IPS DF 6.9 (cell line): Measurements from ENCODE around the gene ADISSP.

Experiments used
- DNase-seq: peaks from one replicate; pipeline ENCODE4 v3.0.0-alpha.2; 2013; ENCODE audit warnings: low read depth, low spot score
- H3K27ac ChIP-seq: one replicate; pipeline ENCODE4 v1.5.1; 2013; ENCODE audit warnings: low read length, control low read depth
- H3K27me3 ChIP-seq: 2 replicates; pipeline ENCODE4 v1.6.1; 2013; ENCODE audit warnings: mild to moderate bottlenecking, low read length; ENCODE audit not compliant: control insufficient read depth, insufficient read depth
- H3K36me3 ChIP-seq: 2 replicates; pipeline ENCODE4 v1.6.1; 2013; ENCODE audit warnings: low read length; ENCODE audit not compliant: control insufficient read depth, insufficient read depth
- H3K4me1 ChIP-seq: 2 replicates; pipeline ENCODE4 v1.6.1; 2013; ENCODE audit warnings: low read length; ENCODE audit not compliant: control insufficient read depth, insufficient read depth
- H3K4me3 ChIP-seq: 2 replicates; pipeline ENCODE4 v1.5.1; 2013; ENCODE audit warnings: mild to moderate bottlenecking, low read length
- H3K9me3 ChIP-seq: 2 replicates; pipeline ENCODE4 v1.6.1; 2013; ENCODE audit warnings: low read length, inconsistent platforms; ENCODE audit not compliant: control insufficient read depth, insufficient read depth
- WGBS: extraction: QIAGEN DNeasy Blood & Tissue Kit; methylation state at CpG from one replicate; pipeline ENCODE4 v1.1.7; 2013; ENCODE audit warnings: mixed read lengths, missing lambda C conversion rate; ENCODE audit not compliant: insufficient read length, insufficient coverage; 5-methylcytosine and 5-hydroxymethylcytosine counted together

The ADISSP gene

DNA sequence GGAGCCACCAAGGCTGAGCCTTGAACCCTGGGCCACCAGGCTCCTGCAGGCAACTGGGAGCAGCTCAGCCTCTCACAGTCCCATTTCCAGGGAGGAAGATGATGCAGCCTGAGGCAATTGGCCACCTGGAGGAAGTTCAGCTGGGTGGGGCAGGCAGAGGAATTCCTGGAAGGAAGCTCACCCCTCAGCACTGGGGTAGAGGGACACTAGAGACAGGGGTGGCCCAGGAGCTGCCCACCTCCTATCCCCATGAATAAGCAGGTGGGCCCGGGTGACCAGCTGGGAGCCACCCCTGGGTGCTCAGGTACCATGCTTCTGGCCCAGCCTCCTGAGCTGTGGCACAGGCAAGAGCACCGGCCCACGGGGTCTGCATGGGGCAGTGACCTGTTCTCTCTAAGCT is 38.7 kb downstream of the ADISSP start:
- H3K9me3 ChIP-seq = no peaks in the 10 kb centered on the region
- DNase-seq = no peak
- no CpG with 5 or more reads among the region's 3 CpGs for WGBS
- peaks cover 3% of the 10 kb centered on the region; the same call in 1 of the 2 replicates for H3K4me1 ChIP-seq
- H3K4me3 ChIP-seq = no peak overlapping the region
- H3K36me3 ChIP-seq = no peaks in the 10 kb centered on the region; the same call in 1 of the 2 replicates
- H3K27ac ChIP-seq = no peak overlapping the region
- H3K27me3 ChIP-seq = no peaks in the 10 kb centered on the region; the same call in 1 of the 2 replicates

DNA sequence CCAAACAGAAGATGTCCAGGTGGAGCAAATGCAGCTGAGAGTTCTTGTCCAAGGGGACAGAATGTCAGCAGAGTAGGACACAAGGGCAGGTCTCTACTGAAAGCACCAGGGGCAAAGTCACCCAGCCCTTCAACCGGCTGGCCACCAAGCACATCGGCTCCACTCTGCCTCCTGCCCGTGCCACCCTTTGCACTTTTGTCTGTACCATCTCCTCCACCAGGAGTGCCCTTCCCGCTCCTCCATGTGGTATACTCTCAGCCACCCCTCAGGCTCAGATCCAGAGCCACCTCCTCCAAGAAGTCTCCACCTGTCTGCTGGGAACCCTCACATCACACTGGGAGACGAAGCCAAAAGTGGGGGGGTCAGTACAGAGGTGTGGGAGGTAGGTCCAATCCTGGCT is 39.2 kb downstream of the ADISSP start:
- Histone ChIP-seq H3K4me1 (peaks cover 3% of the 10 kb centered on the region; the same call in 1 of the 2 replicates), H3K4me3 (no peak overlapping the region), H3K9me3 (no peaks in the 10 kb centered on the region), H3K27ac (no peak overlapping the region), H3K36me3 (no peaks in the 10 kb centered on the region; the same call in 1 of the 2 replicates), H3K27me3 (no peaks in the 10 kb centered on the region; the same call in 1 of the 2 replicates)
- no peak for DNase-seq
- WGBS = no CpG with 5 or more reads among the region's 5 CpGs

DNA sequence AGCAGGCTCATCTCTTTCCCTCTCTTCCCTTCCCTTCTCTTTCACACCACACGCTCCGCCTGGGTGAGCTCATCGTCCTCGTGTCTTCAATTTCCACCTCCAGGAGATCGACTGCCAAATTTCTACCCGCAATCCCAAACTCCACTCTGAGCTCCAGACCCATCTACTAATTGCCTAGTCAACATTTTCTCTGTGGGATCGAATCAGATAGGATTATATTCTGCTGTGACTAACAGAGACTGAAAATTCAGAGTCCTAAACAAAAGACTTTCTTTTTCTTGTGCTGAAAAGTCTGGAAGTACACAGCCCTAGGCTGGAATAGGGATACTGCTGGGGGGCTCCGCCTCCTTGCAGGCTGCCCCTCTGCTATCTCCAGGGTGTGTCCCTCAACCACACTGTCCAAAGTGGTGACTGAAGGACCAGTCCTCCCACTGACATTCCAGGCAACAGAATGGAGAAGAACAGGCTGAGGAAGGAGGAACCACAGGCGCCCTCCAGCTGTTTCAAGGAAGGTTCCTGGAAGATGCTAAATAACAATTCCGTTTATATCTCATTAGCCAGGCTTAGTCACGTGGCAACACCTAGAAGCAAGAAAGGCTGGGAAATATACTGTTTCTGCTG is 40.0 kb downstream of the ADISSP start:
- Histone ChIP-seq H3K4me1 (peaks cover 2% of the 10 kb centered on the region; the same call in 1 of the 2 replicates), H3K36me3 (no peaks in the 10 kb centered on the region), H3K4me3 (no peak overlapping the region), H3K27me3 (no peaks in the 10 kb centered on the region), H3K27ac (no peak overlapping the region), H3K9me3 (no peaks in the 10 kb centered on the region)
- no CpG with 5 or more reads among the region's 11 CpGs for WGBS
- no peak for DNase-seq

DNA sequence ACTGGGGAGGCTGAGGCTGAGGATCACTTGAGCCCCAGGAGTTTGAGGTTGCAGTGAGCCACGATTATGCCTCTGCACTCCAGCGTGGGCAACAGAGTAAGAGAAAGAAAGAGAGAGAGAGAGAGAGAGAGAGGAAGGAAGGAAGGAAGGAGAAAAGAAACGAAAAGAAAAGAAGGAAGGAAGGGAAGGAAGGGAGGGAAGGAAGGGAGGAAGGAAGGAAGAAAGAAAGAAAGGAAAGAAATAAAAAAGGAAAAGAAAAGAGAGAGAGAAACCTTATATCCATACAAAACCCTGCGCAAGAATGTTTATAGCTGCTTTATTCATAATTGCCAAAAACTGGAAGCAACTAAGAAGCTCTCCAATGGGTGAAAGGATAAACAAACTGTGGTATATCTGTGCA is 43.2 kb downstream of the ADISSP start:
- Histone ChIP-seq H3K9me3 (no peaks in the 10 kb centered on the region), H3K36me3 (no peaks in the 10 kb centered on the region), H3K27ac (no peak overlapping the region), H3K4me1 (no peaks in the 10 kb centered on the region), H3K27me3 (no peaks in the 10 kb centered on the region), H3K4me3 (no peak overlapping the region)
- WGBS = no CpG with 5 or more reads among the region's 4 CpGs
- no peak for DNase-seq

DNA sequence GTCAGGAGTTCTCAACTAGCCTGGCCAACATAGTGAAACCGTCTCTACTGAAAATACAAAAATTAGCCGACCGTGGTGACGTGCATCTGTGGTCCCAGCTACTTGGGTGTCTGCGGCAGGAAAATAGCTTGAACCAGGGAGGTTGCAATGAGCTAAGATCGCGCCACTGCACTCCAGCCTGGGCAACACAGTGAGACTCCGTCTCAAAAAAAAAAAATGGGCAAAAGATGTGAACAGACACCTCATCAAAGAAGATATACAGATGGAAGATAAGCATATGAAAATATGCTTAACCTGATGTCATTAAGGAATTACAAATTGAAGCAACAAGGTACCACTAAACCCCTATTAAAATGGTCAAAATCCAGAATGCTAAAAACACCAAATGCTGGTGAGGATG is 44.3 kb downstream of the ADISSP start:
- no peaks in the 10 kb centered on the region for H3K4me1 ChIP-seq
- WGBS = no CpG with 5 or more reads among the region's 8 CpGs
- no peak for DNase-seq

DNA sequence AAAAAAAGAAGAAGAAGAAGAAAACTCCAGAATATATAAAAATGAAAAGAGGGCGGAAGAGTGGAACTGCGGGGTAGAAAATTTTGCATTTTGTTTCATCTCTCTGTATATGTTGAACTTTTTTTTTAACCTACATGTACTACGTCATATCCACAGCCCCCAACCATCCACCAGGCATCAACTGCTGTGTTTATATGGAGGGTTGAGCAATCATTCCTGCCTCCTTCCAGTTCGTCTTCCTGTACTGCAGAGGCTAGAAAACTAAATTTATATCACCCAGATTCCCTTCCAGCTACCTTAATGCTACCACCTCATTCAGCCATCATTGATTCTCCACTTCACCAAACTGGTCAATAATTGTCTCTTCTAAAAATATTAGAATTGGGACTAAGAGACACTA is 45.6 kb downstream of the ADISSP start:
- Histone ChIP-seq H3K27me3 (no peaks in the 10 kb centered on the region), H3K27ac (no peak overlapping the region), H3K9me3 (no peaks in the 10 kb centered on the region), H3K4me1 (no peaks in the 10 kb centered on the region), H3K36me3 (no peaks in the 10 kb centered on the region), H3K4me3 (no peak overlapping the region)
- WGBS = no CpG with 5 or more reads among the region's 4 CpGs
- DNase-seq = no peak

More for the DNA sequence above, 44.3 kb downstream of the ADISSP start:
- H3K27me3 ChIP-seq = no peaks in the 10 kb centered on the region
- no peak overlapping the region for H3K4me3 ChIP-seq
- no peaks in the 10 kb centered on the region for H3K9me3 ChIP-seq
- H3K27ac ChIP-seq = no peak overlapping the region
- no peaks in the 10 kb centered on the region for H3K36me3 ChIP-seq

DNA sequence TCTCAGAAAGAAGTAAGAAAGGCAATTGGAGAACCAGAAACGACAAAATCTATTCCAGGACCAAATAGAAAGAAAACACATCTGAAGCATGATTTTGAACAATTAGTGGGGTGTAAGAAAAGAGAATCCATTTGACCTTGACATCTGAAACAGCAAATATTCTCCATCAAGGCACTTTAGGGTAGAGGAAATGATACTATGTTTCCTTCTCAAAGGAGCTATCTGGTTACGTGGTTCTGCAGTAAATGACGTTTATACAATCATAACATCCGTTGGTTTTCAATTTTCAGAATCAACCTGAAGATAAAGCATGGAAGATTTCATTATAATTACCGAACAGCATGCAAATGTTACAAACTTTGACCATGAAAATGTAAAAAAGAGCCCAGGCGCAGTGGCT is 46.9 kb downstream of the ADISSP start:
- no peak for DNase-seq
- H3K9me3 ChIP-seq = no peaks in the 10 kb centered on the region
- H3K36me3 ChIP-seq = no peaks in the 10 kb centered on the region
- no peaks in the 10 kb centered on the region for H3K27me3 ChIP-seq
- no peaks in the 10 kb centered on the region for H3K4me1 ChIP-seq
- no CpG with 5 or more reads among the region's 6 CpGs for WGBS
- no peak overlapping the region for H3K4me3 ChIP-seq
- no peak overlapping the region for H3K27ac ChIP-seq

DNA sequence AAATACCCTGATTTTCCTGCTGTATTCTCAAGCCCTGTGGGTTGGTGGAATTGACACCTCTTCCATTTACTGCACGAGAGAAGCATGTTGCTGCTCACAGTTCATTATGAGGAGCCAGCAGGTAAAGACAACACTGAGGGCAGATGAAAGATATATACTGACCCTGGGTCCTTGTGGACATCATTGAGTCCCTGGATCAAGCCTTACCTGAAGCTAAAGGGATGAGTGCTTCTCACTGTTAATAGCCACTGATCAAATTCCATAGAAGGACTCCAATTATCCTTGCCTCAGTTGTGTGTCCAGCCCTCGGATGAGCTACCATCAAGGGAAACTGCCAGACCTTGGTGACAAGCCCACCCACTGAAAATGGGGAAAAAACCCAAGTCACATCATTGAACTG is 47.5 kb downstream of the ADISSP start:
- Histone ChIP-seq H3K27me3 (no peaks in the 10 kb centered on the region), H3K4me3 (no peak overlapping the region), H3K4me1 (no peaks in the 10 kb centered on the region), H3K36me3 (no peaks in the 10 kb centered on the region), H3K27ac (no peak overlapping the region), H3K9me3 (no peaks in the 10 kb centered on the region)
- no peak for DNase-seq
- WGBS = no CpG with 5 or more reads among the region's 2 CpGs

DNA sequence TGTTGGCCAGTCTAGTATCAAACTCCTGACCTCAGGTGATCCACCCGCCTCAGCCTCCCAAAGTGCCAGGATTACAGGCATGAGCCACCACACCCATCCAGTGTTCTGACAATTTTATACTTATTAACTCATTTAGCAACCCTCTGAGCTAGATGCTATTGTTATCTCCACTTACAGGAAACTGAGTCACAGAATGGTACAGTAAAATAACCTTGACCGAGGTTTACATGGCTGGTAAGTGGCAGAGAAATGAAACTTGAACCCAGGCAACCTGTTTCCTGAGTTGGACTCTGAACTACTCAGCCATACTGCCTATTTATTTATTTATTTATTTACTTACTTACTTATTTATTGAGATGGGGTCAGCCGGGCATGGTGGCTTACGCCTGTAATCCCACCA is 48.5 kb downstream of the ADISSP start:
- H3K4me1 ChIP-seq = no peaks in the 10 kb centered on the region
- no peak for DNase-seq
- H3K27me3 ChIP-seq = no peaks in the 10 kb centered on the region
- H3K4me3 ChIP-seq = no peak overlapping the region
- no peaks in the 10 kb centered on the region for H3K36me3 ChIP-seq
- H3K9me3 ChIP-seq = no peaks in the 10 kb centered on the region
- WGBS = no CpG with 5 or more reads among the region's 4 CpGs
- H3K27ac ChIP-seq = no peak overlapping the region

DNA sequence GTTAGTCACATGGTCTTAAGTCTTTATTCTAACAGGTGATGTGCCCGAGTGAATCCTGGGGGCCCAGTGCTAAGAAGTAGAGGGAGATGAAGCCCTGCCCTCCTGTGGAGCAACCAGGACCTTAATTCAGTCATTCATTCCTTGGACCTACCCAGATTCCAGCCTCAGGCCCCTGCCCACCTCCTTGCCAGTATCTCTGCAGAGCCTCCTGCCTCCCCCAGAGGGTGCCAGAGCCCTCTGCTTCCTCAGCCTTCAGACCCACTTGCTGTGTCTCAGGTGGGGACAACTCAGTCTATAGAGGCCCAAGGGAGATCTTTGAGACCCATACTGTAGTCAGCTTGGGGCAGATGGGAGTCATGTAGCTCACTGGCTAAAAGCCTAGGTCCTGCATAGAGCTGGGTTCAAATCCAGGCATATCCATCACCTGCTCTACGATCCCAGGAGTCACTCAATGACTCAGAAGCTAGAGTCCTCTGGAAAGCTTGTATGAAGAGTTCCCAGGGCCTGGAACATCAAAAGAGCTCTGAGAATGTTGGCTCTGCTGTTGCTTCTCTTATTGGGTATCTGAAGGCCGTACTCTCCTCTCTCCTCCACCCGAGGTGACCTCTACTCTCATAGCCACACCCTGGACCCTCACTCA is 51.2 kb downstream of the ADISSP start:
- DNase-seq = peak; percentile 47
- no CpG with 5 or more reads among the region's 4 CpGs for WGBS

DNA sequence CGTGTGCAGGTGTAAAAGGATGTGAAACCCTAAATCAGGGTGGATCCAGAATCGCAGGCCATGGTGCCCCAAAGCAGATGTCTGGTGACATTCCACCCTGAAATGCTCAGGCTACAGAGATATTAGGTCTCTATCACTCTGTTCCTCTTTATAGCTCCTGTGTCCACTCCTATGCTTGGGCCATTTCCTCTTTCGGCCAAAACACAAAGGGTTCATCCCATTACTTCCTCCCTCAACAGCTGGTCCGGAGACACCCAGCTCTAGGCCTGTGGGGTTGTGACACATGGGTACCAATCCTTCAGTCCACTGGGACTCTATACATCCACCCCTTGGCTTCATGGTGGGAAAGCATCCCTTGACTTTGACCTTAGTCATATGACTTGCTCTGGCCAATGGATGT is 53.5 kb downstream of the ADISSP start:
- no peak for DNase-seq
- Histone ChIP-seq H3K4me3 (no peak overlapping the region), H3K4me1 (no peaks in the 10 kb centered on the region), H3K9me3 (no peaks in the 10 kb centered on the region), H3K36me3 (no peaks in the 10 kb centered on the region), H3K27ac (no peak overlapping the region), H3K27me3 (no peaks in the 10 kb centered on the region)
- WGBS = no CpG with 5 or more reads among the region's 4 CpGs

More for the DNA sequence above, 51.2 kb downstream of the ADISSP start:
- Histone ChIP-seq H3K36me3 (no peaks in the 10 kb centered on the region), H3K4me3 (no peak overlapping the region), H3K27me3 (no peaks in the 10 kb centered on the region), H3K4me1 (no peaks in the 10 kb centered on the region), H3K27ac (no peak overlapping the region), H3K9me3 (no peaks in the 10 kb centered on the region)
